Tongue (tissue), 2 donors: ENCODE data around the gene FAM168B. TPM values are rescaled to one million over a fixed set of nuclear protein-coding genes. Genes with fewer than 3 reads are reported as not detected.

Experiments
- DNase-seq: peaks from one replicate; pipeline ENCODE4 v3.0.0-alpha.2; 2015
- total RNA-seq: library from RNA; depleted of rRNA; stranded (reverse); fragments of >200 nt; gene quantifications from one replicate; pipeline ENCODE4 v1.2.3, GENCODE V29; 2014

Gene FAM168B
- total RNA-seq, 1 donor from 2014 or later, result 104 TPM

DNA sequence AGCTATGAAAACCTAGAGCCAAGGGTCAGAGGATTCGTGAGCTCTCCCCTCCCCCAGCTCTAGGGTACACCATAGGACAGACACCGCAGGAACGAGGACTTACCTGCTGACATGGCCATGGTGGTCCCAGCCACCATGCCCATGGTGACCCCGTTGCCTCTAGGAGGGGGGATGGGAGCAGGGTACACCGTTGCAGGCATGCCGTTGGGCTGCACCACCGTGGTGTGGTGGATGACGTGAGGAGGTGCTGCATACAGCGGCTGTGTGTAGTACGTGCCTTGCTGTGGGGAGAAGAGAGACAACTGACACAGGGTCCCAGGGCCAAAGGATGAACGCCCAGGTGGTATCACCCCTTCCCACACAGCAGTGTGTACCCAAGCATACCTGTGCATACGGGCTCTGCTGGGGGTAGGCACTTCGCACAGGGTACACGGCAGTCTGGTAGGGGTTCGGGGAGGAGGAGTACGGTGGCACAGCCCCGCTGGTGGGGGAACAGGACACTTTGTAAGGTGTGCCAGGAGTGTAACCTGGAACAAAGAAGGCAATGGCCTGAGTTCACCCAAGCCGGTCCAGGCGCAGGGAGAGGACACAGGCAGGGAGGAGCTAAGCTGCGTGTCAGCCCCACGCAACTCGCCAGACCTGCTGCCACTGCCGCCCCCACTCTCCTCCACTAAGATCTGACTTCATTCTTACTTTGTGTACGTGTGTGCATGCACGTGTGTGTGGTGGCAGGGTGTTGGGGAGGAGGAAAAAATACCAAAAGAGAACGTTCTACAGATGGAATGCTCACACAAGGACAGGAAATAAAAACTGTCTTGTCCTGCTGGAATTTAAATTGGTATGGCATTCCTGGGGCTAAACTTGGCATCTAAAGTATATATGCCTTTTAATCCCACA is 37.8 kb downstream of the FAM168B start:
- no peak for DNase-seq

- DNase-seq, result no peak
Measured at GRCh38 chr2:131054488-131054887, 38.8 kb downstream of the FAM168B start.

GRCh38 chr2:131052741-131053263 is 40.5 kb downstream of the FAM168B start:
- no peak for DNase-seq

DNA sequence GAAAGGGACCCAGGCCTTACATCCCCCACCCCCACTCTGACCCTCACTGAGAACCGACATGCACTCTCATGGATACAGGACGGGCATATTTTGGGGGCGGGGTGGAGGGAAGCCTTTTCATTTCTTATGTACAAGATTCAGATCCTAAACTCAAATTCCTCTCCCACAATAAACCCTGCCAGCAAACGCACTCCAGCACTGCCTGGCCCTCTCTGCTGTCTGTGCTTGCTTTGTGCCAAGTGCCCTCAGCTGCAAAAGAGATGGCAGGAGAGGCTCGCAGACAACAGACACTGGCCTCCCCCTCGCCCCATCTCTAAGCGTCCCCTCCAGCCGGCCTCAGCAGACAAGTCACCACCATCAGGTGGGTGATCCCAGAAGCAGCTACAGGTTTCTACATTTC is 42.4 kb downstream of the FAM168B start:
- no peak for DNase-seq

DNA sequence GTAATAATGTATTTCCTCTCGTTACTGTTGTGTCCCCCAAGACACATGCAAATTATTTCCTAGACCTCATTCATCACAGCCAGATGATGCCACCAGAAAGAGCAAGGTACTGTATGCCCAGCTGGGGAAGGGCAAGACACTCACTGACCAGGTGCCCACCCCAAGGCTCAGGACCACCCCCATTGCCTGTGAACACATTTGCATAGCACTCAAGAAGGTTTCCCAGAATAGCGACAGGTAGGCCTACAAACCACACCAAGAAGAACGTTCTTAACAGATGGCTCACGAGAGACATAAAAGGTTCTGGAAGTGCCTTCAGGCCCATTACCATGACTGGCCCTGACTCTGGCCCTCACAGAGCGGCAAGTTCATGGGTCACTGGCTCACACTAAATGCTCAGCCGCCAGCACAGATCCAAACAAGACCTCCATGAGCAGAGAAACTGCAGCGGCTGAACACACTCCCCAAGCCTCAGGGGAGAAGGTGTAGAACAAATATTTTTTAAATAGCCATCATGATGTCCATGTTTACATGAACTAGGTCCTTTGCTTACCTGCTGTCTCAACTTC is 44.0 kb downstream of the FAM168B start:
- DNase-seq, result no peak

GRCh38 chr2:131048641-131049040 is 44.6 kb downstream of the FAM168B start:
- DNase-seq, result no peak

DNA sequence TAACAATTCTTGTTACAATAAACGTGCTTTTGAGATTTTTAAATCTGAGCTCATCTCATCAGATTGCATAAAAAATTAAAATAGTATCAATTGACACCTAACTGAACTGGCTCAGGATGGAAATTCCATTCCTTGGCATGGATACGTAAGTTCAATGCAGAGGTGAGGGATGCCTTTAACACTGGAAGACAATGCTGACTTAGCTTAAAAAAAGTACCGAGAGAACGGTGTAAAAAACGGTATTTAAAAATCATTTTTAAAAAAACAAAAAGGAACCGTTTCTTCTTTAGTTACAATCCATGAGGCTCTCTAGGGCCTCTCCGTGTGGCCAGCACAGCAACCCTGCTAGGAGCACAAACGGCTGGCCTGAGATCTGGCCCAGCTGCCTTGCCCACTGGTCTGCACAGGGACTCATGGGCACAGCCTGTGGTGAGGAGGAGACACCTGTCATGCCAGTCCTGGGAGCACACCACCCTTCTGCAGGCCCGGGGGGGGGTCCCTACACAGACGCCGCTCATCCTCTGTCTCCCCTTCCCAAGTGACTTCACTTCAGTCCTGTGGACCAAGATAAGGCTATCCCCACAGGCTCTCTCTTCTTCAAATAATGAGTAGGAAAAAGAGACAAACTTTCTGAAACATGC is 45.2 kb downstream of the FAM168B start:
- no peak for DNase-seq

DNA sequence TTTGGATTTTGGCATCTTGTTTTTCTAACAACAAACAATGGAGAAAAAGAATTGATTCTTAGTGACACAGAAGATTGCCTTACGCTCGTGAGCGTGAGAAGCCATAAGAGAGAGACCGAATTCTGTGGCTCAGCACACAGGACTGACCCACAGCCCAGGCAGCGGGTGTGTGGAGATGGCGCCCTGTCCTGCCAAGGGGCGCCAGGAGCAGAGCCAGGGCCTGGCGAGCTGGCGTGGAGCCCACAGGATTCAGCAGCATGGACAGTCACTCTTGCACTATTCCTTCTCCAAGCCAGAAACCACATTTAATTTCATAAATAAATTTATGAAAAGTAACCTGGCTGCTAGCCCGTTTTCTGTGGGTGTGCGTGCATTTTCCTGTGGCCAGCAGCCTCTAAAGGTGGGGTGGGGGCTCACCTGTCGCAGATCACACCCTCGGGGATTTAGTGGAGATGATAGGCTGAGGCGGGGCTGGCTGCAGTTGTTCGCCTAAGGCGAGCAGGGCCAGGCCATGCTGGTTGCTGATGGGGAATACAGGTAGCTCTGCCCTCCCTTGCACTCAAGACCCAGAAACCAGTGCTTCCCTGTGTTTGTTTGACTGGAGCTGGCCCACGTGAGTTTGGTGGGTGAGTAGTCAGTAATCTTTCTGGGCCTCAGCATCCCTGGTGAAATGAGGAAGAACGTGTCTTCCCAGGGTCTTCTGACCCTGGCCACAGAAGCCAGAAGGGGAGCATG is 46.2 kb downstream of the FAM168B start:
- DNase-seq, result no peak

DNA sequence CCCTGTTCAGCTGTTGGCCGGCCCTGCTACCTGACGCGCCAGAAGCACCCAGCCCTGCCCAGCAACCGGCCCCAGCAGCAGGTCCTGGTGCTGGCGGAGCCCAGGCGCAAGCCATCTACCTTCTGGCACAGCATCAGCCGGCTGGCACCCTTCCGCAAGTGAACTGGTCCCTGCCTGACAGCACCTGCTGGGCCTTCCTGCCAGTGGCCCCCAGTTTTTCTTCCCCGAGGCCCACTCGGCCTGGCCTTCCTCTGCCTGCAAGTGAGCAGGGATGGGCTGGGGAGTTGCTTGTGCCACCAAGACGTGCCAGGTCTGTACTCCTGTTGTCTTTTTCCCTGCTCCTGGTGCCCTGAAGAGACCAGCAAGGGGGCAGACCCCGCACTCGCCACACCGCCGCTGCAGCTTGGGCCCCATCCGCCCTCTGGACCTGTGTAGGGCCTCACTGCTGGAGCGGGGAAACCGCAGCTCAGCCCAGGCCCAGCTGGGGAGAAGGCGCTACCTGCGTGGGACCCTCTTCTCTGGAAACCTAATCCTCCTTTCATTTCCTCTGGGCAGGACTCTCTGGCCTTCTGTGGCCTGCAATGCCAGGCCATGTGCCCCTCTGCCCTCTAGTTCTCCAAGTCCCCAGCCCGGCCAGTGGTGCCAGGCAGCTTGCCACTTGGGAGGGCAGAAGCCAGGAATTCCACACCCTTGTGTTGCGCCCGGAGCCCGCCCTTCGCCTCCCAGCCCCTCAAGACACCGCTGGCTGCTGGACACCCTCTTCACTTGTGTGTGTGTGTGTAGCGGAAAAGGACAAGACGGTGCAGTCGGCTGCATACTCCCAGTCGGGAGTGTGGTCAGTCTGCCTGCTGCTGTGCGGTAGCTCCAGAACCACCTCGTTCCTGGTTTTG is 47.0 kb downstream of the FAM168B start:
- DNase-seq, result no peak

DNA sequence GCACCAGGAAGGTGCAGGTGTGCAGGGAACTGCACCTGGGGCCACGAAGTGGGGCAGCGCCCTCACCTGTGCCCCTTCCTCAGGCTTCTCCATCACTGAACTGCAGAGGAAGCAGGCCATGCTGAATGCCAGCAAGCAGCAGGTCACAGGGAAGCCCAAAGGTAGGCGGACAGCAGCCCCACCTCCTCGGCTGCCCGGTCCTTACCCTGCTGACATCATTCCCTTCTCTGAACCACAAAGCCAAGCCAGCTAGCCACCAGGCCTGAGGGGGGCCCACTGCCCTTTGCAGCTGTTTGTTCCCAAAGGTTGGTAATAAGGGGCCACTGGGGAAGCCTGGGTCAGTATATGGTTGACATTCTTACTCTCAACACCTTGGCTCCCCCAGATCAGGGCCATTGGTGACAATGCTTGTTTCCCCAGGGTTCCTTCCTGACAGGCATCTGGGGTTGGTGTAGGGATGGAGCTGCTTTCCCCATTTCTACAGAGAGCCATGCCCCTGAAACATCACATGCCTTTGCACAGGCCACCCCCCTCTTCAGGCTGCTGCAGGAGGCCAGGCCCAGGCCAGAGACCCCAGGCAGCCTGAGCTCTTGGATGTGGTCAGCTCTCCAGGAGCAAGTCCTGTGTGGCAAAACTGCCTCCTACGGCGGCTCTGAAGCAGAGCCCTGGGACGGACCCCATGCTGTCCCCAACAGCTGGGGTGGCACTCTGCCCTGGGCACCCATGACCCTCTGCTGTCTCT is 47.8 kb downstream of the FAM168B start:
- no peak for DNase-seq

DNA sequence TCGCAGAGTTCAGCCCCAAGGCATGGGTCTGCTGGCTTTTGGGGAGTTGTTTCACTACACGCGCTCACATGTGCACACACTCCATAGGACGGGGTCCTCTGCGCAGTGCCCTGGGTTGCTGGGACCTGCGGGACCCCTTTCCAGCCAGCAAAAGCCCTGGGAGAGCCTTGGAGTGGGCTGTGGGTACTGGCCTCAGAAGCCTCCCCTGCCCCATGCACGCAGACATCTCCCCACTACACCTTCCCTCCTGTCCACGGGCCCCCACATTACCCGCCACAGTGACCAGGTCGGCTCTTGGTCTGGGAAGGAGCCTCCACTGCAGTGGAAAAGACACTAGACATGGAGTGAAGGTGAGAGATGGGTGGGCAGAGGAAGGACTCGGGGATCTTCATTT is 48.5 kb downstream of the FAM168B start:
- no peak for DNase-seq

GRCh38 chr2:131044075-131044756 is 49.0 kb downstream of the FAM168B start:
- no peak for DNase-seq

DNA sequence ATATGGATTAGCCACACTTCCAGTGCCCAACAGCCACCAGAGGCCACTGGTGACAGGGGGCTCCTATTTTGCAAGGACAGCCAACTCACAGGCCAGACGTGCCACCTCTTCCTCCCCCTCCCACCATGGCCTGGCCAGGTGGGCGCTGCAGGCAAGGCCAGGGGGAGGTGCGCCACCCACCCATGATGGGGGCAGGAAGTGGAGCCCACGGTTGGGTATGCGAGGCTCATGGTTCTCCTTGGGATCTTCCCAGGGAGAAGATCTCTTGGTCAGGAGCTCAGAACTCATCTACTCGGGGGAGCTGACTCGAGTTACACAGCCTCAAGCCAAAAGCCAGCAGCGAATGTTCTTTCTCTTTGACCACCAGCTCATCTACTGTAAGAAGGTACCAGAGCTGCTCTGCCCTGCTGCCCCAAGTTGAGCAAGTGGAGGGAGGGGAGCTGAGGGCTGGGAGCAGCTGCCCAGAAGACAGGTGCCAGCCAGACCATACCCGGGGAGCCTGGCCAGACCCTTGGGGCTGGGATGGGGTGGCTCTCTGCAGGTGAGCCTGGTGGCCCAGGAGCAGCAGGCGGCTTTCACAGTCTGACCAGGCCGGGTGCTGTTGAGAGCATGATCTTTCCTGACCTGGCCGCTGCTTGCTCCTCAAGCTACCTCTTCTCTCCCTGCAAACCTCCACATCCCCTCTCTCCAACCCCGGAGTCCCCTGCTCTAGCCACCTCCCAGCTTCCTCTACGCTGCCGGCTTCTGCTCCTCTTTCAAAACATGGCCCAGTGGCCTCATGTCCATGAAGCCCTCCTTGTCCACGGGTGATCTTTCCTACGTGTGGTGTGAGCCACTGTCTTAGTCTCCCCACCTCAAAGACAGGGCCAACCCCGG is 49.8 kb downstream of the FAM168B start:
- DNase-seq, result no peak

DNA sequence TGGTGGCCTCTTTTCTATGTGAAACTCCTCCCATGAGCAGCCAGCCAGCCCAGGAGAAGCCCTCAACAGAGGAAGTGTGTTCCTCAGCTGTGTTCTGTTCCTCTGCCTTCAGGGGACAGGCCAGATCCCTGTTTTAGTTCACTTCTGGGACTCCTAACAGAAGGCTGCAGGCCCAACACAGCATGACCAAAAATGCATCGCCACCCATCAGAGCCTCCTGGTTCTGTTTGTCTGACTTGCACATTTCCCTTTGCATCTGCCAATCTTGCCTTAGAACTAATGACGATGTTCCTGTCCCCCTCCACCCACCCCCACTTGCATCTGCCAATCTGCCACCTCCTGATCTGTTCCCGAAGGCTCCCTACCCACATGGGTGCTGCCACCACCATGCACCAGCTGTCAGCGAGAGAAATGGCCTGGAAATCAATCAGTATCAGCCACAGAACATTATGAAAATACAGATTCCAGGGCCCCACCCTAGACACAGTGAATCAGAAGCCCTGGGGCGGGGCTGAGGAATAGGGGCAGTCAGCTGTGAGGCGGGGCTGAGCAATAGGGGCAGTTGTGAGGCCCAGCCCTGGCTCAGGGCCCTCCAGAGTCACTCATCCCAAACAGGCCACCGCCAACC is 51.0 kb downstream of the FAM168B start:
- no peak for DNase-seq

- DNase-seq, result no peak
Measured at GRCh38 chr2:131041402-131042147, 51.7 kb downstream of the FAM168B start.

DNA sequence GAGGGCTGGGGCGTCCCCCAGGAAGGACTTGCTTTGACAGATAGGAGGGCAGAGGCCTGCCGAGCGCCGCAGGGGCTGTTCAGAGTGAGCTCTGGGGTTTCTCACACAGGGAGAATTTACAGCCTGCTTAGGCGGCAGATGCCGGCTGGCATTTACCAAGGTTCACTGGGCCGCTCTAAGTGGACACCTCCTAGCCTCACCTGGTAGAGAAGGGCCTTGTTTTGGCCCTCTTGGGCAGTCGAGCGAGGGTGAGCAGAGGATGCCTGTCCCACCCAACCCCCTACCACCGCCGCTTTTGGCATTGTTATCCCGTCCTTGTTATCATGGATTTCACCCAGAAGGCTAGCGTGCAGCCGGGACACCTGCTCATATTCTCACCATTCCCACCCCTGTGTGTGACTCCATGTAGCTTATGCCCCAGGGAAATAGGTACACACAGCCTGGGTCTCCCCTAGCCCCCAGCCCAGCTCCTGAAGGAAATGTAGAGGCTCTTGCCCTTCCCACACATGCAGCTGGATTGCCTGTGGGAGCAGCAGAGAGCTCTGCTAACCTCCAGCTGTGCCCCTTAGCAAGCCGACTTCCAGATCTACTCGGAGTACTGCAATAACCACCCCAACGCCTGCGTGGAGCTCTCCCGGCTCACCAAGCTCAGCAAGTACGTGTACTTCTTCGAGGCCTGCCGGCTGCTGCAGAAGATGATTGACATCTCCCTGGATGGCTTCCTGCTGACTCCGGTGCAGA is 52.4 kb downstream of the FAM168B start:
- no peak for DNase-seq
